ENCODE measurements around the gene BCAN.
"Not testable (repeated sequence)": the region's sequence is repeated elsewhere in the genome, so short reads cannot be mapped to it uniquely, and the experiment has no call there.

The BCAN gene

DNA sequence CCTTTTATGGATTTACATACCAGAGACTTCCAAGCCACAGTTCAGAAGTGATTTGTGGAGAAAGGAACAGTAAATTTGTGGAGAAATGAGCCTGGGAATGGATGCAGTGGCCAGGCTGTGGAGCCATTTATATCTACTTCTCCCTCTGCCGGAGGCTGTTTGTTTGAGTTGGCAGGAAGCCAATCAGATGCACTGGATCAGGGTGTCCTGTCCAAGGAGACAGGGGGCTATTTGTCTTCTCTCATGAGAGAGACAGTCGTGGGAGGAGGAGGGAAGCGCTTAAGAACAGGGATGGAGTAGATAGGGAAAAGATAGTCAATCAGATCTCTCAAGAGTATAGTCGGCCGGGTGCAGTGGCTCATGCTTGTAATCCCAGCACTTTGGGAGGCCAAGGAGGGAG, 25.5 kb upstream of the BCAN start:
- no peak for DNase-seq

DNA sequence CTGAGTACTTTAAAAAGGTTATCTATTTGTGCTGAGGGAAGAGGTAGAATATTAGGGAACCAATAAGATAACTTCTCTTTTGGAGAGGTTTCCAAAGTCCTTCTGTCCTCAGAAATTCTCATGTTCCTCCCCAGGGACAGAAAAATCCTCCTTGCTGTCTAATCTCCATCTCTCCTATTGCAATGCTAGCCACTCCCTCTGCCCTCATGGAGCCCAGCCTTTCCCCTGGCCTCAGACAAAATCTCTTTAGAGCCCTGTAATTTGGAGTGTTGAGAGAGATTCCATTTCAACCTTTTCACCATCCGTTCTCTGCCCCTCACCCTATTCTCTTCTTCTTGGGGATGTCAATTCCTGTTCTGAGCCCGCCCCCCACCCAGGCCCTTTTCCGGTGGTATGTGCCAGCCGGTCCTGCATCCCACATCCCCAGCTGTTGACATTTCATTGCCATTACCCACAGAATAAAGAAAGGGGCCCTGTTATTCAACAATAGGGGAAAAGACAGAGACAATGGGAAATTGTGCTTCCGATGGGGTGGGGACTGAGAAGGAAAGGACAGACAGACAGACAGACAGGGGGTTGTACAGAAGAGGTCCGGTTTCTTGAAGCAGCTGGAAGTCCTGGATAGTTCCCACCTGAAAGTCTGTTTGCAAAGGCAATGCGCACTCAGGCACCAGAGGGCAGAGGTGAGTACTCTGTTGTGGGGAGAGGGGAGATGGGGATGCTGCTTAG, 22.9 kb upstream of the BCAN start, which contains the start of gene HAPLN2:
Gene HAPLN2, plus strand, starts transcription at position 563 of the 729 bp plus-strand sequence. CDS start 4,076 bp downstream, outside the sequence.
- no peak for DNase-seq

DNA sequence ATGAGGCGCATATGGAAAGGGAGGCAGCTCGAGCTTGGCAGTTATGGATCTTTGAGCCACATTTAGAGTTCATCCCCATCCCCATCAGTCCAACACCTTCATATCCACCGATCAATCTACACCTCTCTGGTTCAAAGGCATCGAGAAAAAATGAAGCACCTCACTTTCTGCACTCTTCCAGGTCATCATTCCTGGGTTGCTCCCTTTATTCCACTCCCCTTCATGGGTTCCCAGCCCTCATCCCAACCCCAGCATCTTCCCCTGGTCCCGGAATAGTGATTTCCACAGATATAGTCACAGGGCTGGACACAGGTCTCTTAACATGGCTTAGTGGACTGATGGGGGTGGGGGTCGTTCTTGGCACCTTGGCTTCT, 22.3 kb upstream of the BCAN start:
- DNase-seq: no peak

DNA sequence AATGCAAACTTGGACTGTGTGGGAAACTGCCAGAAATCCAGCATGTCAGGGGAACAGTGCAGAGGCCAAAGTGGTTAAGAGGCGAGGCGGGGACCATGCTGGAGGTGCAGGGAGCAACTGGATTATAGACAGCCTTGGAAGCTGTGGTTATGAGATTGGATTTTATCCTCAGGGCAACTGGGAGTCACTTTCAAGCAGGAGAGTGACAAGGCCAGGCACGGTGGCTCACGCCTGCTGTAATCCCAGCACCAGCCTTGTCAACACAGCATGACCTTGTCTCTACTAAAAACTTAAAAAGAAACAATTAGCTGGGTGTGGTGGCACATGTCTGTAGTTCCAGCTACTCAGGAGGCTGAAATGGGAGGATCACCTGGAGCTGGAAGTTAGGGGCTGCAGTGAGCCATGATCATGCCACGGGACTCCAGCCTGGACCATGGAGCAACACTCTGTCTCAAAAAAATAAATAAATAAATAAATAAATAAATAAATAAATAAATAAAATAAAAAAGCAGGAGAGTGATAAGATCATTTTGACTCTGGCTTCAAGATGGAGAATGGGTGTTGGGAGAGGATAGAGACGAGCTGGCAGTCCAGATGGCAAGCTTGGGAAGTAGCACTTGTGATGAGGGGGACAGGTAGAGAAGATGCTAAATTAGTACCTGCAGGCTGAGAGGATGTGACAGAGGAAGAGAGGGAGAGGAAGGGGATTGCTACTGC, 19.2 kb upstream of the BCAN start:
- no peak for DNase-seq

DNA sequence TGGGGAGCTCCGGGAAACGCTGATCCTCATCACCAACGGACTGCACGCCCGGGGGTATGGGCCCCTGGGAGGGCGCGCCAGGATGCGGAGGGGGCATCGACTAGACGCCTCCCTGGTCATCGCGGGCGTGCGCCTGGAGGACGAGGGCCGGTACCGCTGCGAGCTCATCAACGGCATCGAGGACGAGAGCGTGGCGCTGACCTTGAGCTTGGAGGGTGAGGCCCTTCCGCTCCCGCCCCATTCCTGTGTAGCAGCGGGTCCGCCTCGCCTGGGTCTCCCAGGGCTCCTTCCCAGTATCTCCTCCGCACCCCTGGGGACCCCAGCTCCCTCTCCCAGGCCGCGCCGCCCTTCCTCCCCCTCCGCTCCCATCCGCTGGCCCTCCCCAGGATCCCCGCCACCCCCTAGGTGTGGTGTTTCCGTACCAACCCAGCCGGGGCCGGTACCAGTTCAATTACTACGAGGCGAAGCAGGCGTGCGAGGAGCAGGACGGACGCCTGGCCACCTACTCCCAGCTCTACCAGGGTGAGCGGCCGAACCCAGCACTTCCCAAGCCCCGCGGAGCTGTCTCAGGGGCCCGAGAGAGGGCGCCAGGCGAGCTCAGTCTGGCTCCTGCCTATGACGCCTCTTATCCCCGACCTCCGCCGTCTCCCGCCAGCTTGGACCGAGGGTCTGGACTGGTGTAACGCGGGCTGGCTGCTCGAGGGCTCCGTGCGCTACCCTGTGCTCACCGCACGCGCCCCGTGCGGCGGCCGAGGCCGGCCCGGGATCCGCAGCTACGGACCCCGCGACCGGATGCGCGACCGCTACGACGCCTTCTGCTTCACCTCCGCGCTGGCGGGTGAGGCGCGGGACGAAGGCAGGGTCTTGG, 17.7 kb upstream of the BCAN start:
- peak; percentile 82 for DNase-seq

DNA sequence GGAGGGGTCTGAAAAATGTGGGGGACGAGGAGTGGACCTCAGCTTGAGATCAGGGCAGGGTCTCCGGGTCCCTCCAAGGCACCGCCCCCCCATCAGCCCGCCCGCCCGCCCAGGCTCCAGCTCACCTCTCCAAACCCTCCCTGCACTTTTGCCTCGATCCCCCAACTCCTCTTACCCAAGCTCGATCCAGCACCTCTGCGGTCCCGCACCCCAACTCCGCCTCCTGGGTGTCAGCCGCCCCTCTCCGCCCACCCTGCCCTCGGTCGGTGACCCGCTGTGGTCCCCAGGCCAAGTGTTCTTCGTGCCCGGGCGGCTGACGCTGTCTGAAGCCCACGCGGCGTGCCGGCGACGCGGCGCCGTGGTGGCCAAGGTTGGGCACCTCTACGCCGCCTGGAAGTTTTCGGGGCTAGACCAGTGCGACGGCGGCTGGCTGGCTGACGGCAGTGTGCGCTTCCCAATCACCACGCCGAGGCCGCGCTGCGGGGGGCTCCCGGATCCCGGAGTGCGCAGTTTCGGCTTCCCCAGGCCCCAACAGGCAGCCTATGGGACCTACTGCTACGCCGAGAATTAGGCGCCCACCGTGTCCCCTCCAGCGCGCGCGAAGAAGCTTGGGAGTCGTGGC, 17.0 kb upstream of the BCAN start:
- DNase-seq: no peak

DNA sequence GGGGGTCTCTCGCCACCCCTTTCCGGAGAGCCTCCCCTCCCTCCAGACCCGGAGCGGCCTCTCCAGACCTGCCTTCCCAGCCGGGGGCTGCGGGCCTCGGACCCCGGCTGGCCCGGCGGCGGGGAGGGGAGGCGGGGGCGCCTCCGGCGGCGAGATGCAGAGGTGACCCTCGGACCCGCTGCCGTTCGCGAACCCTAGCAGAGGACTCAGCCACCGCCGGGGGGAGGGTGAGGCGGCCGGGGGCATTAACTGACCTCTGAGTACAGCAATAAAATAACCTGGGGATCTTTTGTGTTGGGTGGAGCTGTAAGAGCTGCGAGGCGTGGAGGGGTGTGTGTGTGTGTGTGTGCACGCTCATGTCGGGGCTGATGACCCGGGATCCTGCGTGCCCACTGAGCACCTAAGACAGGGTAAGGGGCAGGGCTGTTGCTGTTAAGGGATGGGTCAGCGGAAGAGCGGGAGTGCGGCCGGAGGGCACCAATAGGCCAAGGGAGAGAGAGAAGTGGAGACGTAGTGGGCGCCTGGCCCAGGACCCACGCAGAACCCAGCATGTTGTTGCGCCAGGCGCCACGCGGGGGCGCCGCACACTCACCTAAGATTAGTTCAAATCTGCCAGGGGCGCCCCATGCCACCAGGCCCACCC, 16.4 kb upstream of the BCAN start:
- peak; percentile 89 for DNase-seq

DNA sequence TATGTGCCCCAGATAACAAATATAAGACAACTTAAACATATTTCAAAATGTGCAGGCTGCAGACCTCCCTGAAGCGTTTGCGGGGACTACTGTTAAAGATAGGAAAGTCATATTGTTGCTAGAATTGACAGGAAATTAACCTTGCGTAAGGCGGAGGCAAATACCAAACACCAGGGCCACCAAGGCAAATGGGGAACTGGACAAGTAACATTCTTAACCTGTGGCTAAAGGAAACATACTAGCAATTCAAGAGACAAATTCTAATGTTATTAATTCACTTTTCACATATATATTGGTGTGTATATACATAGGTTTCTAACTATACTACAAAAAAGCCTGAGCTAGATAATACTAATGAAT, 15.9 kb upstream of the BCAN start:
- no peak for DNase-seq

DNA sequence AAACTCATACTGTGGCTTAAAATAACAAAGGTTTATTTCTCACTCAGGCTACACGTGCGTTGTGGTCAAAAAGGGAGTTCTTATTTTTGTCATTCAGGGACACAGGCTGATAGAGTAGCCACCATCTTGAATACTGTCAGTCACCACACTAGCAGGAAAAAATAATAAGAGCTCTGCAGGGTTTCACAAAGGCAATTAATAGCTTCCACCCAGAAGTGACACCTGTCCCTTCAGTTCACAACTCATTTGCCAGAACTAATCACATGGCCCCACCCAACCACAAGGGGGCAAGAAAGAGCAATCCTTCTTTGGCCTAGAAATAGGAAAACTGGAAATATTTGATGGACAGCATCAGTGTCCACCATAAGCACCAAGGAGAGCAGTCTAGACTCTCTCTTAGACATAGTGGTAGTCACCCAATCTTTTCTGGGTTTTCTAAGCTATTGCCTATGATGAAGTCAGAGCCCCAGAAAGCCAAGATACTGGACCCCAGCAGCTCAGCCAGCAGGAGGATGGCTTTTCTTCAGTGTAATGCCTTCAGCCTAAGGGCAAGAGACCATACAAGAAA, 14.5 kb upstream of the BCAN start:
- peak; percentile 60 for DNase-seq

DNA sequence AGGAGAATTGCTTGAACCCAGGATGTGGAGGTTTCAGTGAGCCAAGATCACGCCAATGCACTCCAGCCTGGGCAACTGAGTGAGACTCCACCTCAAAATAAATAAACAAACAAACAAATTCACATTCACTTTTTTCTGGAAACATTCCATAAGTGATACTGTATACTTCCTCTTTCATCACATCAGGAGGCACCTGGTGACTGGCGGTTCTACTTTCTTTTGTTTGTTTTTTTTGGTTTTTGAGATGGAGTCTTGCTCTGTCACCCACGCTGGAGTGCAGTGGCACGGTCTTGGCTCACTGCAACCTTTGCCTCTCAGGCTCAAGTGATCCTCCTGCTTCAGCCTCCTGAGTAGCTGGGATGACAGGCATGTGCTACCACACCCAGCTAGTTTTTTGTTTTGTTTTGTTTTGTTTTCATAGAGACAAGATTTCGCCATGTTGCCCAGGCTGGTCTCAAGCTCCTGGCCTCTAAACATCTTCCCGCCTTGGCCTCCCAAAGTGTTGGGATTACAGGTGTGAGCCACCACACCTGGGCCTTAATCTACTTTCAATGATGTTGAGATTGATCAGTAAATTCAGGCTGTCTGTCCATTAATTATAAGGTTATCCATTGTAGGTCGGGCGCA, 12.0 kb upstream of the BCAN start:
- no peak for DNase-seq

DNA sequence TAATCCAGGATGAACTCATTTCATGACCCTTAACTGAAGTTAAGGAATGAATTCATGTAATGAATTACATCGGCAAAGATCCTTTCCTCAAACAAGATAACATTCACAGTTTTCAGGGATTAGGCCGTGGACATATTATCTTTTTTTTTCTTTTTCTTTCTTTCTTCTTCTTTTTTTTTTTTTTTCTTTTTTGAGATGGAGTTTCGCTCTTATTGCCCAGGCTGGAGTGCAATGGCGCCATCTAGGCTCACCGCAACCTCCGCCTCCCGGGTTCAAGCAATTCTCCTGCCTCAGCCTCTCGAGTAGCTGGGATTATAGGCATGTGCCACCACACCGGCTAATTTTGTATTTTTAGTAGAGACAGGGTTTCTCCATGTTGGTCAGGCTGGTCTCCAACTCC, 10.8 kb upstream of the BCAN start:
- DNase-seq: not testable (repeated sequence)

DNA sequence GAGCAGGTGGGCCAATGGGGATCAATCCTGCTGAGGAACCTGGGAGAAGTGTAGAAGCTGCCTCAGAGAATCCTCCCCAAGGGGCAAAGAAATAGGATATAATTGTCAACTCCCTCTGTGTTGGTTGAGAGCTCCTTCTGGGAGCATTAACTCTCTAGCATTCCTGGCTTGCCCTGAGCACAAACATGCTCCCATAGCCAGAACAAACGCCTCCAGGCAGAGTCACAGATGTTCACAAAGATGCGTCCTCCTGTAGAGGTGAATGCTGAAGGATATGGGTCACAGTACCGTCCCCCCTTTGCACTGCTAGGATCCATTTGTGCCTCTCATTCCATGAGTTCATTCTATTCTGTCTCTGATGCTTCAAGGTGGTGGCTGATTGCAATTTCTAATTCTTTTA, 9.6 kb upstream of the BCAN start:
- DNase-seq: no peak

DNA sequence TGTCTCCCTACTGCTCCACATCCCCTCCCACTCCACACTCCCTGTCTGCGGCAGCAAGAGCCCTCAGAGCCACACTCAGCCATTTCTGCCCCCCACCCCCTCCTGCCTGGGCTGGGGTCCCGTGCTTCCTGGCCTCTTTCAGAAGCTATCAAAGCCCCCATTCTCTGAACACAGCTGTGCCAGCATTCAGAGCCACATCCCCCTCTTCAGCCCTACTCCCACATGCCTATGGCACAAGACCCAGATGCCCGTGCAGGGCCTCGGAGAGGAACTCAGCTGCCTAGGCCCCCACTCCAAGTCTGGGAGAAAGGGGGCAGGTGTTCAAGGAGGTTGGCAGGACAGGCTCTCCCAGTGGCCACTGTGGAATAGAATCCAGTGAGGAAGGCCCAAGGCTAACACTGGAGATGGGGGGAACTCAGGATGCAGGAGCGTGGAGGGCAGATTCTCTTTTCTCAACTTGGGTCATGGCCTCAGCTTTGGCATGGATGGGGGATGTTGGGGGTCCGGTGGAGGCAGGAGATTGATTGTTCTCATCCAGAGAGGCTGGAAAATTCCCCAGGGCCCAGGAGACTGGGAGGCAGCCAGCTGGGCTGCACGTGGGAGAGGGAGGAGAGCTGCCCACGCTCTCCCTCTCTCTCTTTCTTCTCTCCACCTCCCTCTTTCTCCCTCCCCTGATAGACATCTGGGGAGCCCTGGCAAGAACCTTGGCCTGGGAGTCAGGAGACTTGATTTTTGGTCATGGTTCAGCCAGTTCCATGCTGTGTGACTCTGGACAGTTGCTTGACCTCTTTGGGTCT, 3.5 kb upstream of the BCAN start:
- DNase-seq: no peak

DNA sequence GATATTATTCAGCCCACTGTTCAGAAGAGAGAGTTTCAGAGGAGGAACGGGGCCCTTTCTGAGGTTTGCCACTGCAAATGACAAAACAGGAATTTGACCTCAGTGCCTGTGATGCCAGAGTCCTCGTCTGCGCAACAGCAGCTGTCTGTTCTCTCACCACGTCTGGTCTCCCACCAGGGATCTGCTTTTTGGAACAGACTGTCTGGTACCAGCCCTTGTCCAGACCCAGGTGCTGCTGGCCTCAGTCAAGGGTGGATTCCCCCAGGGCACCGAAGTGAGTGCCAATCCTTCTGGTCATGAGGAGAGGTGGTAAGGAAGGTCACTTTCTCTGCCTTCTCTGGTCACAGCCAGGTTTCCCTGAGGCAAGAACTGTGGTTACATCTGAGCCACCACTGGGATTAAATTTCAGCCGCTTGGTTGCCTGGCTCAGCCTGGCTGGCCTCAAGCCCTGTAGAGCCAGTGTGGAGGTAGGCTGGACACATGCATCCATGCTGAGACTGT, 2.3 kb upstream of the BCAN start:
- DNase-seq: no peak

DNA sequence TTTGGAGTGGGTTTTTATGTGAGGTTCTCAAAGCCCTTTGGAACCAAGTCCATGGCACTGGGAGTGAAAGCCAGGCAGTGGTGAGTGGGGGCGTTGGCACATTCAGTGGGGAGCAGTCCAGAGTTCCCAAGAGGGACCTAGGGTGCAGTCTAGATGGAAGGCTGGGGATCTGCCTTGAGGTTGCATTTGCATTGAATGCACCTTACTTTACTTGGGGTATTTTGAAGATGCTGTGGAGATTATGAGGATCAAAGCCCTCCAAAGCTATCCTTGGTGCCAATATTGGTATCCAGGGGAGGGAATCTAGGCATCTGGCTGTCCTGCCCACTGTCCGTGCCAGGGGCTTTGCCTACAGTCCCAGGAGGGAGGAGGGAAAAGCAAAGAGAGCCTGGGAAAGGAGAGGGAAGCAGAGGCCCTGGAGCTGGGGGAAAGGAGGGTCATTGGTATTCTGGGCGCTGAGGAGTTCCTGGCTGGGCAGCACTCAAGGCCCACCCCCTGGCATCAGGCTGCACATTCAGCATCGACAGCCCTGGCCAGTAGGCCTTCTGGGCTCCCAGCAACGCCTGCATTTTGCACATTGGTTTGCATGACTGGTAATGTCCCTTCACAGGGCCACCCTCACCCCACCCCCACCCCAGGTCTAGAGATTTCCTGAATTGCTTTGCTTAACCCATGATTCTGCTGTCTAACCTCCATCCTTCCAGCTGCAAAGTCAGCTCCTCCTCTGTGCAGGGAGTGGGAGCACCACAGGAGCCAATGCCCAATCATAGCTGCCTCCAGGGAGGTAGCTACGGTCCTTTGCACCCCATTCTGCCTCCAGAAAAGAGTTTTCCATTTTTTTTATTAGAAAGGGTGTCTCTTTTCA, 843 bp upstream of the BCAN start:
- DNase-seq: no peak

DNA sequence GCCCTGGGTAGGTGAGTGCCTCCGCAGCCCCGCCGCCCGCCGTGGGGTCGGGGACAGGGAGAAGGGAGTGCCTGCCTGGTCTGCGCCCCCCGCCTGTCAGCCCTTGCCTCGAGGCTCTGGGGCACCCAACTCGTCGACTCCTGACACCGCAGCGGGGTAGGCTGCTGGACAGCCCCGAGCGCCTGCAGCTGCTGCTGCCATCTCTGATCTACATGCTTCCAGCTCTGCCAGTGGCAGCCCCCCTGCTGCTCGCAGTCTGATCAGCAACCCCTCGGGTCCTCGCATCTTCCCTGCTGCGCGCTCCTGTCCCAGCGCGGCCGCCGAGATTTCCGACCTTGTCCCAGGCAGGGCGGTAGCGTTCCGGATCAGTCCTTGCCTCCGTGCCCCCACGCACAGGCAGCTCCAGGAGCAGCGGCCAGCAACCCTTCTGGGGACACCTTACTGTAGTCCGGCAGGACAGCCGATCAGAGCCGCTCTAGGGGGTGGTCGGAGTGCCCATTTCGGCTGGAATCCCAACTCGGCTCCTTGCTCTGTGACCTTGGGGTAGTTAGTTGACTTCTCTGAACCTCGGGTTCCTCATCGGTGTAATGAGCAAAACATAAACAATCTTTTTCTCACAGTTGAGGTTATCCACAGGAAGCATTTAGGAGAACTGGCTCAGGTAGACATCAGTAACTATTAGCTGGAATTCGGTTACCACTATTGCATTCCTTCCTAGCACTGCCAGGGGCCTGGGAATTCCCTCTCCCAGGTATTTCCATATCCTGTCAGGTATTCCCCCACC, 540 bp downstream of the BCAN start:
- DNase-seq: peak; percentile 75

DNA sequence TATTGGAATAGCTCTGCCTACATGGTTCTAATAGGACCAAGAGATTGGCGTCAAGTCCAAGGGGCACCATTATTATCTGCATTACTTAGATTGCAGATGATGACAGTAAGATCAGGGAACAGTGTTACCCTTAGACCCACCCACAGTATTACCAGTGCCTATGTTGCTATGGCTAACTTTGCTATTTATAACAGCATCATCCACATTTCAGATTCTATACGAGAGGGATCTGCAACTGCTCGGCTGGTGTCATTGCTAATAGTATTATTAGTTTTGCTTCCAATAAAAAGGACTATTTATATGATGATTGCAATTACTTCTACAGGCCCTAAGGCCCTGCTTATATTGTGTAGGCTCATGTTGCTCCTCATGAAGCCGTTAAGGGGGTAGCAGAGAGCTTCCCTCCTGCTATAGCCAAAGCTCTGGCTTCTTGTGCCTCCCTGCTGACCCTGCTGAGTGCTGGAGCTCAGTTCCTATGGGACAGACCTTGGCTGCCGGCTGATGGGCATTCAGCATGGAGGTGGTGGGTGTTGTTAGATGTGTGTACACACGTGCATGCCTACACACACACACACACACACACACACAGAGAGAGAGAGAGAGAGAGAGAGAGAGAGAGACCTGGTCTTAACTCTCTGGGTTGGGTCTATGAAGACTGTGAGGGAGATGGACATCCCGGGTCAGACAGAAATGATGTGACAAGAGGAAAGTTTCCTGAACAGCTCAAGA, 1.3 kb downstream of the BCAN start:
- DNase-seq: no peak

DNA sequence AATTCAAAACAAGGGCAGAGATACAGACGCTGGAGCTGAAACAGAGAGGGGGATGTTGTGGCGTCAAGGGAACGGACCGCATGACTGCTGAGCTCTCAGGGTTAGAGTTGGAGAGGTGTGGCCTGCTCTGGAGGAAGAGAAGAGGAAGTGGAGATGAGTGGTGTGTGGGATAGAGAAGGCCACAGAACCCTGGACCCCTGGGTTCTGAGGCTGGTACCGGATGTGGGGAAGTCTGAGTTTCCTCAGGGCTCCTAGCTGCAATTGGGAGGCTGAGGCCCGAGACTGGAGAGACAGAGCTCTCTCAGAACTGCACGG, 1.8 kb downstream of the BCAN start:
- DNase-seq: no peak

All from retina (tissue), 1 donor.